22Rv1 (cell line): Measurements from ENCODE around the gene MTHFD1L.

ENCODE experiments used
- ZFX ChIP-seq: fragments of 450-650 bp; IDR thresholded peaks from 2 replicates; pipeline ENCODE4 v1.6.1; 2017; ENCODE audit warnings: antibody characterized with exemption, borderline replicate concordance
- TF ChIP-seq, protein P1 (sequence below): fragments of 450-650 bp; IDR thresholded peaks from 2 replicates; pipeline ENCODE4 v1.5.1; 2017; ENCODE audit warnings: mild to moderate bottlenecking

DNA sequence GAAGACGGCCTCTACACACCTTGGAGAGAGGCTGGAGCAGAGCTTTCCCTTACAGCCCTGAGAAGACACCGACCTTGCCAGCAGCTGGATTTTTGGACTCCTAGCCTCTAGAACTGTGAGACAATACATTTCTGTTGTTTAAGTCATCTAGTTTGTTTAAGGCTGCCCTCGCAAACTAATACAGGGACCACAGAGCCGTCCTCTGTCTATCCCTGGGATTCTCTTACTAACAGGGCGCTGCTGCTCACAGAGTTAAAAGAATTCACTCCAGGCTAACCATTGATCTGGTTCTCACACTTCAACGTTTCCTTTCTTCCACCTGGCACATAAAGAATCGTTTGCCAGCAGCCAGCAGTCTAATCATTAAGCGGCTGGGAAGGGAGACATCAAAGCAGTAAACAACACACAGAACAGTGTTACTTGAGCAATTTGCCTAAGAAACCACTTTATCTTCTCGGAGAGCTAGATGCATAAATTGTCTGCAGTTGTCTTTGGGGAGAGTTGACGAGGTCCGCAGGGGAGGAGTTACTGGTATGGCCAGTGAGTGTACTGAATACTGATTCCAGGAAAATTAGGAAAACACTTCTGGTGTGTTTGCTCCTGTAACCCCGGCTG, 270.7 kb downstream of the MTHFD1L start:
- TF ChIP-seq, protein P1, sequence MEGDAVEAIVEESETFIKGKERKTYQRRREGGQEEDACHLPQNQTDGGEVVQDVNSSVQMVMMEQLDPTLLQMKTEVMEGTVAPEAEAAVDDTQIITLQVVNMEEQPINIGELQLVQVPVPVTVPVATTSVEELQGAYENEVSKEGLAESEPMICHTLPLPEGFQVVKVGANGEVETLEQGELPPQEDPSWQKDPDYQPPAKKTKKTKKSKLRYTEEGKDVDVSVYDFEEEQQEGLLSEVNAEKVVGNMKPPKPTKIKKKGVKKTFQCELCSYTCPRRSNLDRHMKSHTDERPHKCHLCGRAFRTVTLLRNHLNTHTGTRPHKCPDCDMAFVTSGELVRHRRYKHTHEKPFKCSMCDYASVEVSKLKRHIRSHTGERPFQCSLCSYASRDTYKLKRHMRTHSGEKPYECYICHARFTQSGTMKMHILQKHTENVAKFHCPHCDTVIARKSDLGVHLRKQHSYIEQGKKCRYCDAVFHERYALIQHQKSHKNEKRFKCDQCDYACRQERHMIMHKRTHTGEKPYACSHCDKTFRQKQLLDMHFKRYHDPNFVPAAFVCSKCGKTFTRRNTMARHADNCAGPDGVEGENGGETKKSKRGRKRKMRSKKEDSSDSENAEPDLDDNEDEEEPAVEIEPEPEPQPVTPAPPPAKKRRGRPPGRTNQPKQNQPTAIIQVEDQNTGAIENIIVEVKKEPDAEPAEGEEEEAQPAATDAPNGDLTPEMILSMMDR: no peak
- no peak for TF ChIP-seq ZFX
